ENCODE measurements around the gene KDM4F. TPM values are rescaled to one million over a fixed set of nuclear protein-coding genes. Genes with fewer than 3 reads are reported as not detected.
A peak's percentile ranks its signal among the peaks of the same experiment; 100 is the strongest.

KDM4F gene
- total RNA-seq, 1 experiment from 2014 or later = not detected

- peak; percentile 20 for TF ChIP-seq ZBTB33 (IDR thresholded peaks at IDR 0.05; ENCODE audit: extremely low read depth, insufficient replicate concordance, low read length)
Measured at GRCh38 chr11:95089620-95090542, 40.7 kb downstream of the KDM4F start, which contains the start of gene ENDOD1 (continued).

DNA sequence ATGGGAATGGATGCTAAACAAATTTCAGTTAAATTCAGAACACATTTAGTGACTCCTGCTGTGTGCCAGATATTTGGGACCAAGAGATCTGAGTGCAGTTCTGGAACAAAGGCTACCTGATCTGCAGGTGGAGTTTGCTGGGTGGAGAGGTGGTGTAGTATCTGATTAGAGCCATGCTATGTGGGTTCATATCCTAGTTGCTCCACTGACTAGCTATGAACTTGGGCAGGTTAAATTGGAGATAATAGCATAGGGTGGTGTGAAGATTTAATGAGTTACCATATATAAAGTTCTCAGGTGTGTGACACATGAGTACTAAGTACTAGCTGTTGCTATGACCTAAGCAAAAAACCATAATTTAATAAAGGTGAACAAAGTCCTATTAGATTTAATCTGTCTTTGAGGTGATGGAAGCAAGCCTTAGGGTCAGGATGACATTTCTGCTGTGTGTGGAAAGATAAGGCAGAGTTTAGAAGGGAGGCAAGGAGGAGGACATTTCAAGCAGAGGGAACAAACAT, 42.5 kb downstream of the KDM4F start:
- Histone ChIP-seq H3K9me3 (ENCODE audit: control insufficient read depth in 1 of 2, insufficient read depth in 1 of 2, low read depth in 1 of 2, low read length in 2 of 2) (no peaks in the 10 kb centered on the region), H3K9ac (ENCODE audit: low read length) (no peak overlapping the region), H3K27ac (ENCODE audit: low read depth, low read length) (peak overlapping the region; percentile 57; the same call in 1 of the 2 replicates), H4K20me1 (ENCODE audit: insufficient read depth) (no peaks in the 10 kb centered on the region), H3K4me1 (ENCODE audit: control insufficient read depth in 1 of 2, insufficient read depth in 2 of 2, low read length in 2 of 2) (peaks cover 50 to 68% of the 10 kb centered on the region in 2 experiments), H3K27me3 (ENCODE audit: insufficient read depth, low read length) (no peaks in the 10 kb centered on the region), H2AFZ (ENCODE audit: low read depth, low read length, poor library complexity, severe bottlenecking) (no peak overlapping the region), H3K4me2 (ENCODE audit: low read length) (peak overlapping the region; percentile 91), H3K79me2 (ENCODE audit: insufficient read depth, low read length) (peaks cover 36% of the 10 kb centered on the region; the same call in 1 of the 2 replicates), H3K36me3 (ENCODE audit: control insufficient read depth in 1 of 2, insufficient read depth in 2 of 2, low read length in 2 of 2) (no peaks in the 10 kb centered on the region), H3K4me3 (replicated peaks in 1 of 2; ENCODE audit: low read depth in 1 of 2, low read length in 2 of 2) (no peak overlapping the region), H3K9me2 (ENCODE audit: insufficient read depth) (no peaks in the 10 kb centered on the region)
- POLR2A ChIA-PET = interaction anchor here (4.9 kb wide), 1 partner anchor 24 kb away, joined by 28 read pairs; the partner anchor contains the start of gene SRSF8
- RAD21 ChIA-PET (ENCODE audit: low non-redundant PET in 1 of 2, low total read pairs in 2 of 2, uncharacterized antibody in 2 of 2, unreplicated experiment in 2 of 2) = interaction anchor here in 1 of 2 experiments (1.4 kb wide), 1 partner anchor 17 kb away, joined by 4 read pairs; no protein-coding TSS in a partner anchor
- DNase-seq (ENCODE audit: low read depth, low spot score) (no peak), ATAC-seq (no peak)
- intact Hi-C loops (cut with micrococcal nuclease) = loop anchor here (2.0 kb wide), 1 partner anchor 23 kb away; no protein-coding TSS in a partner anchor
- TF ChIP-seq REST (IDR thresholded peaks at IDR 0.05; ENCODE audit: low read depth) (no peak), POLR2AphosphoS5 (IDR thresholded peaks at IDR 0.05; ENCODE audit: low read depth, low read length) (no peak), CEBPB (IDR thresholded peaks at IDR 0.05; ENCODE audit: low read depth) (no peak), SIN3A (IDR thresholded peaks at IDR 0.05; ENCODE audit: low read depth) (no peak), TCF7L2 (IDR thresholded peaks at IDR 0.05; ENCODE audit: borderline replicate concordance, extremely low read depth, insufficient read depth, insufficient read length) (no peak), JUND (IDR thresholded peaks at IDR 0.05) (no peak), SP1 (IDR thresholded peaks at IDR 0.05; ENCODE audit: low read depth) (no peak), ZNF274 (IDR thresholded peaks at IDR 0.05; ENCODE audit: low read depth, low read length) (no peak), EZH2phosphoT487 (IDR thresholded peaks at IDR 0.05; ENCODE audit: borderline replicate concordance) (no peak)
- CTCF ChIA-PET = interaction anchor here (4.3 kb wide), 1 partner anchor 24 kb away, joined by 23 read pairs; the partner anchor contains the start of gene SRSF8
- TSS peak; percentile 42 for BruUV-seq (replicated peaks)

Measured in HCT116 (cell line).